ENCODE results near the gene LPIN1. TPM values are rescaled to one million over a fixed set of nuclear protein-coding genes. Genes with fewer than 3 reads are reported as not detected.

LPIN1 gene
- total RNA-seq, 1 experiment from 2014 or later: 43.1 TPM

- Histone ChIP-seq H3K4me2 (no peak overlapping the region), H3K4me3 (no peak overlapping the region), H3F3A (ENCODE audit: insufficient read depth, low read depth) (peaks cover 26% of the 10 kb centered on the region), H3K4me1 (replicated peaks; ENCODE audit: insufficient read depth) (no peaks in the 10 kb centered on the region), H3K36me3 (ENCODE audit: low read depth) (peaks cover 32% of the 10 kb centered on the region), H3K27me3 (ENCODE audit: insufficient read depth, low read depth) (no peaks in the 10 kb centered on the region), H3K9me2 (ENCODE audit: insufficient read depth) (no peaks in the 10 kb centered on the region), H3K79me2 (ENCODE audit: low read depth) (no peaks in the 10 kb centered on the region), H3K9me3 (ENCODE audit: insufficient read depth, low read depth) (no peaks in the 10 kb centered on the region), H4K20me1 (ENCODE audit: insufficient read depth) (0 out of 2 replicates have a peak, but pooled peaks cover 4% of the 10 kb centered on the region), H3K27ac (no peak overlapping the region), H2AFZ (no peak overlapping the region)
- intact Hi-C loops (cut with micrococcal nuclease; ENCODE audit: unreplicated experiment): no loop called here
- no peak for DNase-seq
- no peak for TF ChIP-seq CTCF (conservative IDR thresholded peaks at IDR 0.05)
- no peak for TF ChIP-seq EZH2 (IDR thresholded peaks at IDR 0.05; ENCODE audit: low read depth)
- no TSS peak for BruUV-seq (replicated peaks)
- CTCF ChIA-PET: interaction anchor here (0.6 kb wide), 1 partner anchor 124 kb away, joined by 3 read pairs; no protein-coding TSS in a partner anchor
- POLR2A ChIA-PET (ENCODE audit: unreplicated experiment): no interaction called here
Observed at GRCh38 chr2:11788461-11789124, 42.2 kb downstream of the LPIN1 start.

GRCh38 chr2:11789243-11789642 lies 42.8 kb downstream of the LPIN1 start:
- ChIA-PET POLR2A (ENCODE audit: unreplicated experiment) (no interaction called here), CTCF (interaction anchor here (0.6 kb wide), 1 partner anchor 125 kb away, joined by 3 read pairs; no protein-coding TSS in a partner anchor)
- H4K20me1 ChIP-seq (ENCODE audit: insufficient read depth): 0 out of 2 replicates have a peak, but pooled peaks cover 4% of the 10 kb centered on the region
- no peak overlapping the region for H2AFZ ChIP-seq
- no peak overlapping the region for H3K4me3 ChIP-seq
- TF ChIP-seq CTCF (conservative IDR thresholded peaks at IDR 0.05) (no peak), EZH2 (IDR thresholded peaks at IDR 0.05; ENCODE audit: low read depth) (no peak)
- H3F3A ChIP-seq (ENCODE audit: insufficient read depth, low read depth): peaks cover 24% of the 10 kb centered on the region
- H3K4me1 ChIP-seq (replicated peaks; ENCODE audit: insufficient read depth): no peaks in the 10 kb centered on the region
- peaks cover 34% of the 10 kb centered on the region for H3K36me3 ChIP-seq (ENCODE audit: low read depth)
- DNase-seq: no peak
- no peaks in the 10 kb centered on the region for H3K9me3 ChIP-seq (ENCODE audit: insufficient read depth, low read depth)
- no peak overlapping the region for H3K27ac ChIP-seq
- no peaks in the 10 kb centered on the region for H3K79me2 ChIP-seq (ENCODE audit: low read depth)
- H3K27me3 ChIP-seq (ENCODE audit: insufficient read depth, low read depth): no peaks in the 10 kb centered on the region
- no TSS peak for BruUV-seq (replicated peaks)
- no peak overlapping the region for H3K4me2 ChIP-seq
- H3K9me2 ChIP-seq (ENCODE audit: insufficient read depth): no peaks in the 10 kb centered on the region
- intact Hi-C loops (cut with micrococcal nuclease; ENCODE audit: unreplicated experiment): no loop called here

DNA sequence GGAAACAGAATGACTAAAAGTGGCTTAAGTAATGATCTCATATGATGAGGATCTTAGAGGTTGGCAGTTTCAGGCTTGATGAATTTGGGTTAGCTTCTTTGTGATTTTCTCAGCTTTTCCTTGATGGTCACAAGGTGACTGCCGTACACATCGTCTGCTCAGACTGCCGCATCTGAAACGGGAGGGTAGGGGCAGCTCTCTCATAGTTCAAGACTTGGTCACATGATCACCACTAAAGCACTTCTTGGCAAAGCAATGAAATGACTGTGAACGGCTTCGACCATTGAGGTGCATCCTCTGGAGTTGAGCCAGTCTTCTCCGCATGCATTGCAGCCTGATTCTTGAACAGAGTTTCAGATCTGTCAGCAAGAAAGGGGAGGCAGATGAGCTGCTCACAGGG lies 43.8 kb downstream of the LPIN1 start:
- Histone ChIP-seq H3K79me2 (ENCODE audit: low read depth) (no peaks in the 10 kb centered on the region), H3K4me2 (no peak overlapping the region), H3K4me1 (replicated peaks; ENCODE audit: insufficient read depth) (no peaks in the 10 kb centered on the region), H3K36me3 (ENCODE audit: low read depth) (peaks cover 36% of the 10 kb centered on the region), H3K27me3 (ENCODE audit: insufficient read depth, low read depth) (no peaks in the 10 kb centered on the region), H3K9me3 (ENCODE audit: insufficient read depth, low read depth) (no peaks in the 10 kb centered on the region), H3K9me2 (ENCODE audit: insufficient read depth) (no peaks in the 10 kb centered on the region), H3K27ac (no peak overlapping the region), H4K20me1 (ENCODE audit: insufficient read depth) (0 out of 2 replicates have a peak, but pooled peaks cover 4% of the 10 kb centered on the region), H3K4me3 (no peak overlapping the region), H2AFZ (no peak overlapping the region), H3F3A (ENCODE audit: insufficient read depth, low read depth) (peaks cover 24% of the 10 kb centered on the region)
- BruUV-seq (replicated peaks): no TSS peak
- DNase-seq: no peak
- TF ChIP-seq EZH2 (IDR thresholded peaks at IDR 0.05; ENCODE audit: low read depth): no peak
- TF ChIP-seq CTCF (conservative IDR thresholded peaks at IDR 0.05): no peak
- ChIA-PET POLR2A (ENCODE audit: unreplicated experiment) (no interaction called here), CTCF (no interaction called here)
- intact Hi-C loops (cut with micrococcal nuclease; ENCODE audit: unreplicated experiment): no loop called here

Measured in PC-9 (cell line).